HuH-7.5 (cell line): ENCODE results near the gene FAM111B.

Source experiments
- DNase-seq: peaks from one replicate; pipeline ENCODE4 v3.0.0; 2011; ENCODE audit warnings: low spot score

Gene FAM111B

GRCh38 chr11:59157433-59157832 lies 50.4 kb downstream of the FAM111B start:
- no peak for DNase-seq

DNA sequence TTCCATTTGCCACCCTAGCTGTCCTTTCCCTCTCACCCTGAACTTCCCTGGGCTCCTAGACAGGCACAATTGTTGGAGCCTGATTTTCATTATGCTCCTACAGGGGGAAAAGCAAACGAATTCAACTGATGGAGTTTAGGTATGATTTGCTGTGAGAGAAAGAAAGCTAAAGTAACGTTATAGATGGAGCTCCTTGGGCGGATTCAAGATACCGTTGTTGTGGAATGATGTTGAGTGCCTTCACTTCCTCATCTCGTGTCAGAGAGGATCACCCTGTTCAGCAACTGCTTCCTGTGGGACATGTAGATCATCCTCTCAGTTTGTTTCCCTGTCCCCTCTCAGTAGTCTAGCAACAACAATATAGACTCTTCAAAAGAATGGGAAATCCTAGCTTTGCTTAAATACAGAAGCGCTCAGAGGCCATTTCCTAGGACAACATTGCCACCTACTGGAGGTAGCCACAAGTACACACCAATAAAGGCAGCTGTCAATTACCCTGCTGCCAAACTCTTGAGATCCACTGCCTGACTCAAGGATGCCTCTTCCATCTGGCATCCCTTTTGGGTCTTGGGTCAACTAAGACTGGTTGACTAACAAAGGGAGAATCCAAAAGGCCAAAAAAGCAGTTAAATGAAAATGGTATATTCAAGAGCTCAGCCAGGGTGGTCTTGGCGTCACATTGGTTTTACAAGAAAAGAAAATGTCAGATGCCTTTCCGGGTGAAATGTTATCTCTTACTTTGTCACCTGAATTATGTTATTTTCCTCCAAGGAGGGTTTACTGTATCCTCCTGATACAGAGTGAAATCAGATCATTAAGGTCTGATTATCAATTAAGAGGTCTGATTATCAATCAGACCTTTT lies 51.4 kb downstream of the FAM111B start:
- no peak for DNase-seq

- DNase-seq, result no peak
Observed at GRCh38 chr11:59164028-59164427, 57.0 kb downstream of the FAM111B start.

GRCh38 chr11:59171508-59172322 lies 64.7 kb downstream of the FAM111B start, which contains the start of gene DTX4:
Gene DTX4, plus strand, starts transcription at chr11:59172132. Its CDS starts 464 bp downstream, at chr11:59172596.
- DNase-seq, result peak; percentile 71

DNA sequence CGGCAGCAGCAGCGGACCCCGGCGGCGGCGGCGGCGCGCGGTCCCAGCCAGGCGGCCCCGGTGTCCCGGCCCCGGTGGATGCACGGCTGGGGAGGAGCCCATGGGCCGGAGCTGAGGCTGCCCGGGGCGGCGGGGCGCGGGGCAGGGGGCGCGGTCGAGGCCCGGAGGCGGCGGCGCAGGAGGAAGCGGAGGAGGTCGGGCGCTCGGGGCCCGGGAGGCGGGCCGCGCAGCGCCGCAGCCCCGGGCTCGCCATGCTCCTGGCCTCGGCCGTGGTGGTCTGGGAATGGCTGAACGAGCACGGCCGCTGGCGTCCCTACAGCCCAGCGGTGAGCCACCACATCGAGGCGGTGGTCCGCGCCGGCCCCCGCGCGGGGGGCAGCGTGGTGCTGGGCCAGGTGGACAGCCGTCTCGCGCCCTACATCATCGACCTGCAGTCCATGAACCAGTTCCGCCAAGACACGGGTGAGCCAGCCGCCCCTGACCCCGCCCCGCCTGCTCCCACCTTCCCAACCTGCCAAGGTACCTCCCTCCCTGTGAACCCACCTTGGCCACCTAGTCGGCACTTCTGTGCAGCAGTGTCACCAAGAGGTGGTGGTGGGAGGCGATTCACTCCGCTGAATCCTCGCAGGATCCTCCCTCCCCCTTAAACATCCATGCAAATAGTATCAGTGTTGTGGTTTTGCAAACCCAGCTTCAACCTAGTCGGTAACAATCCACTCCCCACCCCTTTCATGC lies 65.5 kb downstream of the FAM111B start:
- no peak for DNase-seq

GRCh38 chr11:59173080-59173963 lies 66.3 kb downstream of the FAM111B start:
- no peak for DNase-seq

DNA sequence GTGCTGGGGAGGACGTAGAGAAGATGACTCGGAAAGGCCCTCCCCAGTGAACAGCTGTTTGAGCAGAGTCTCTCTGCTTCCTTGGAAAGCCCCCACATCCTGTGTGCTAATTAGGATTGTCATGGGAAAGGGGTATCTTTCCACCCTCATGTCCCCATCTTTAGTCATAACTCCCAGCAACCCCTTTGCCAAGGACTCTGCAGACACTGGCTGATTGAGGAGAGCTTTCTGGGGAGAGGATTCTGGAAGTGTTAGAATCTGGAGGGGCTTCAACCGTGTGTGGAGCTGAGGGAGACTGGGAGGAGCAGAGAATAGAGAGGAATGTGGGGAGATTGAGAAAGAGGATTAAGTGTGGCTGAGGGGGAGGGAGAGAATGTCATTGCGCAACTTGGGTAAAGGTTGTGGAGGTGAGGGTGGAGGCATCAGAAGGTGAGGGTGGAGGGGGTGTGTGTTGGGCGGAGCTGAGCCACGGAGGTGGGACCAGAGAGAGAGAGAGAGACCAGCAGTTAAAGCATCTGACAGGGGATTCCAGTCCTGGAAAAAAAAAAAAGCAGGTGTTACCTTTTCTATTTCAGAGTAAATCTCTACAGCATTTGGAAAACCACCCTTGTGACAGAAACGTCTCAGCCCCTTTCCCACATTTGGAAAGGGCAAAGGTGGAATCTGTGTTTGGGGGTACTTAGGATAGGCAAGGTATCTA lies 67.1 kb downstream of the FAM111B start:
- DNase-seq, result peak; percentile 56

DNA sequence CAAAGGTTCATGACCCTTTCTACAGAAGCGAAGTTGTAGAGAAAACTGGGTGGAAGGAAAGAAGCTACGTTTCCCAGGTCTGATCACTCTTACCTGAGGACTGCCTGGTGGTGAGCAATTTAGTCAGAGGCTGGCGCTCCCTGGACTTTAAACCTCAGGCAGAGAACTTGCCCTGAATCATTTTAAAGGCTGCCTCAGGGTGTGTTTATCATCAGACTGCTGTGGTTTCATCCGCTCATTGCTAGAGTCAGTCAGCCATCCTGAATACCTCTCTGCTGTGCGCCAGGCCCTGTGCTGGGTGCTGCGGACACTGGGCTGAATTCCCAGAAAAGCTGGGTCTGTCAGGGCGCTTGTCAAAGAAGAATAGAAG lies 67.6 kb downstream of the FAM111B start:
- DNase-seq, result no peak

DNA sequence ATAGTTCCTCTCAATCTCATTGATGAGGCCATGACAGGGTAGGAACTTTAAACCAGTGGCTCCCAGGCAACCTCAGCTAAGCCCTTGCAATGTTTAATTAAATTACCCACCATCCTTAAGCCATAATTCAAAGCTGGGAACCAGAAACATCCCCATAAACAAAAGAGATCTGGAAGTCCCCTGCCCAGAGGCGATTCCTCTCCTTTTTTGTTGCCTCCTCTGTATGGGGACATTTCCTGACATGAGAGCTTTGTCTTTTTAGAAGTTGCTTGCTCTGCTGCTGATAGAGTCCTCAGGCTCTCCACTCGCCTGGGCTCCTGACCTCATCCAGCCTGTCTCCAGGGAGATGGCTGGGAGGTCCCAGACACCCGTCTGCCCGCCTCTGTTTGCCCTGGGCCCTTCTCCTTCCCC lies 68.1 kb downstream of the FAM111B start:
- DNase-seq, result no peak

GRCh38 chr11:59176330-59176729 lies 69.3 kb downstream of the FAM111B start:
- DNase-seq, result no peak
